Caco-2 (cell line): Measurements from ENCODE around the gene C9orf152. TPM values are rescaled to one million over a fixed set of nuclear protein-coding genes. Genes with fewer than 3 reads are reported as not detected.
A peak's percentile ranks its signal among the peaks of the same experiment; 100 is the strongest.

Experiments
- BruUV-seq: library from RNA; stranded (reverse); fragments of 400-500 nt; replicated peaks from 2 replicates; lab custom pipeline; 2021; lab: Mats Ljungman, UMichigan
- CTCF ChIA-PET: fragments of 300-600 bp; sonication (Branson Sonifier 250); formaldehyde crosslinking; loops from one replicate; lab custom pipeline; 2022; ENCODE audit warnings: antibody characterized with exemption; lab: Charles Lee
- POLR2A ChIA-PET: fragments of 300-600 bp; sonication (Branson Sonifier 250); formaldehyde crosslinking; loops from one replicate; lab custom pipeline; 2022; ENCODE audit warnings: antibody characterized with exemption; lab: Charles Lee
- DNase-seq, 2 experiments: peaks; one replicate each; pipeline versions ENCODE4 v3.0.0 to v3.0.0-alpha.2; 2020 to 2022
- H3K27me3 ChIP-seq: replicated peaks from 2 replicates; pipeline ENCODE4 v1.6.0; 2011; ENCODE audit warnings: low read length; ENCODE audit not compliant: control insufficient read depth, insufficient read depth
- H3K36me3 ChIP-seq: 2 replicates; pipeline ENCODE4 v1.5.1; 2011; ENCODE audit warnings: low read length; ENCODE audit not compliant: control insufficient read depth, insufficient read depth
- H3K4me1 ChIP-seq: fragments of 250-450 bp; sonication (Bioruptor Pico); 2 replicates; pipeline ENCODE4 v1.5.1; 2020; ENCODE audit warnings: mild to moderate bottlenecking
- H3K4me3 ChIP-seq: 2 replicates; pipeline ENCODE4 v1.5.1; 2011; ENCODE audit warnings: low read depth, mild to moderate bottlenecking, control low read depth, low read length
- H3K9me3 ChIP-seq: fragments of 250-450 bp; sonication (Bioruptor Pico); 2 replicates; pipeline ENCODE4 v1.5.1; 2020; ENCODE audit warnings: mild to moderate bottlenecking, moderate library complexity
- H3K27ac Mint-ChIP-seq: one replicate; pipeline ENCODE4 v1.8.0; 2022; ENCODE audit warnings: mixed read lengths; ENCODE audit not compliant: unreplicated experiment
- H3K27me3 Mint-ChIP-seq: one replicate; pipeline ENCODE4 v1.8.0; 2022; ENCODE audit warnings: mixed read lengths; ENCODE audit not compliant: insufficient read depth, unreplicated experiment
- H3K36me3 Mint-ChIP-seq: one replicate; pipeline ENCODE4 v1.8.0; 2022; ENCODE audit warnings: mild to moderate bottlenecking, mixed read lengths; ENCODE audit not compliant: insufficient read depth, unreplicated experiment
- H3K4me1 Mint-ChIP-seq: one replicate; pipeline ENCODE4 v1.8.0; 2022; ENCODE audit warnings: low read depth, mixed read lengths; ENCODE audit not compliant: unreplicated experiment
- H3K4me3 Mint-ChIP-seq: one replicate; pipeline ENCODE4 v1.8.0; 2022; ENCODE audit warnings: mild to moderate bottlenecking, moderate library complexity, mixed read lengths; ENCODE audit not compliant: unreplicated experiment
- H3K9me3 Mint-ChIP-seq: one replicate; pipeline ENCODE4 v1.8.0; 2022; ENCODE audit warnings: mixed read lengths; ENCODE audit not compliant: unreplicated experiment
- intact Hi-C: fragments of 100-400 bp; cut with micrococcal nuclease; formaldehyde crosslinking; loops from one replicate; pipeline ENCODE4 v1.10.0; 2022; ENCODE audit not compliant: unreplicated experiment
- total RNA-seq: library from RNA; stranded (reverse); gene quantifications from 2 replicates; pipeline ENCODE4 v1.2.3, GENCODE V29; 2022
- TF ChIP-seq, protein P1 (sequence below), 2 experiments: fragments of 200-600 bp in 1 of 2; IDR thresholded peaks; 1 replicate in 1 of 2; 2 replicates in 1 of 2; pipeline versions ENCODE4 v1.5.1 to v1.8.0; 2011 to 2022; ENCODE audit warnings: antibody characterized with exemption in 1 of 2, control low read depth in 1 of 2, inconsistent platforms in 1 of 2, low read depth in 1 of 2, low read length in 1 of 2, mild to moderate bottlenecking in 1 of 2, moderate library complexity in 1 of 2; ENCODE audit not compliant: insufficient read depth in 1 of 2, severe bottlenecking in 1 of 2, unreplicated experiment in 1 of 2

Gene C9orf152
- total RNA-seq, 1 experiment from 2014 or later: 0.36 TPM

DNA sequence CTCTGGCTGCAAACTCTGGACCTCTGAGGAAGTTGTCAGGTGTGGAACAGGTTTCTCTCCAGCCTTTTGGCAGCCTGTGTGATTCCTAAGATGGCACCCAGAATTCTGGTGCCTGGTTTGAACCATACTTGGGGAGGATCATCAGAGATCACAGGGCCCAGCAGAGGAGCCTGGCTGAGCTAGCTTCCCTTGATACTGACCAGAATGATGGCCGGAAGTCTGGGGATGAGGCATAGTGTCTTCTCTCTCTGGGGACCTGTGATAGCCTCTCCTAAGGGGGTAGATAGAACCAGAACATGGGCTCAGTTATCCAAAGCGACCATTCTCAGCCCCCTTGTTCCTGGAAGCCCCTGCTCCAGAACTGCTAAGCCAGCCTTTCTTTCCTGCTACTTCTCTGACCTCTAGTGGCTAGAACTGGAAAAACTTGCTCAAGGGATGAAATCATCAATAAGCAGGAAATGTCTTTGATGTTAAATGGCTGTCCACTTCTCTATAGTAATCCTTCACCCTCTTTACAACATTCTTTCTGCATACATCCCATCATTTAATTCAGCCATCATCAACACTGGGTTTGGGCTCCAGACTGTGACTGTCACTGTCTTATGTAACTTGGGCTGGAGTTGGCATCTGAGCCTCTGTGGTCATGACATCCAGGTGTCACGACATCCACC, 55.1 kb downstream of the C9orf152 start:
- no peaks in the 10 kb centered on the region for H3K9me3 Mint-ChIP-seq
- POLR2A ChIA-PET: no interaction called here
- no peak overlapping the region for H3K4me3 Mint-ChIP-seq
- H3K27ac Mint-ChIP-seq: peak overlapping the region; percentile 34
- TF ChIP-seq, protein P1, sequence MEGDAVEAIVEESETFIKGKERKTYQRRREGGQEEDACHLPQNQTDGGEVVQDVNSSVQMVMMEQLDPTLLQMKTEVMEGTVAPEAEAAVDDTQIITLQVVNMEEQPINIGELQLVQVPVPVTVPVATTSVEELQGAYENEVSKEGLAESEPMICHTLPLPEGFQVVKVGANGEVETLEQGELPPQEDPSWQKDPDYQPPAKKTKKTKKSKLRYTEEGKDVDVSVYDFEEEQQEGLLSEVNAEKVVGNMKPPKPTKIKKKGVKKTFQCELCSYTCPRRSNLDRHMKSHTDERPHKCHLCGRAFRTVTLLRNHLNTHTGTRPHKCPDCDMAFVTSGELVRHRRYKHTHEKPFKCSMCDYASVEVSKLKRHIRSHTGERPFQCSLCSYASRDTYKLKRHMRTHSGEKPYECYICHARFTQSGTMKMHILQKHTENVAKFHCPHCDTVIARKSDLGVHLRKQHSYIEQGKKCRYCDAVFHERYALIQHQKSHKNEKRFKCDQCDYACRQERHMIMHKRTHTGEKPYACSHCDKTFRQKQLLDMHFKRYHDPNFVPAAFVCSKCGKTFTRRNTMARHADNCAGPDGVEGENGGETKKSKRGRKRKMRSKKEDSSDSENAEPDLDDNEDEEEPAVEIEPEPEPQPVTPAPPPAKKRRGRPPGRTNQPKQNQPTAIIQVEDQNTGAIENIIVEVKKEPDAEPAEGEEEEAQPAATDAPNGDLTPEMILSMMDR (IDR thresholded peaks at IDR 0.05; ENCODE audit: insufficient read depth in 1 of 2, low read depth in 1 of 2, low read length in 1 of 2, severe bottlenecking in 1 of 2, unreplicated experiment in 1 of 2): peak; percentile 75 to 84
- H3K36me3 Mint-ChIP-seq: peaks cover 100% of the 10 kb centered on the region
- Histone ChIP-seq H3K9me3 (no peaks in the 10 kb centered on the region), H3K27me3 (no peaks in the 10 kb centered on the region), H3K4me1 (0 out of 2 replicates have a peak, but pooled peaks cover 1% of the 10 kb centered on the region), H3K4me3 (no peak overlapping the region), H3K36me3 (peaks cover 1% of the 10 kb centered on the region; the same call in 1 of the 2 replicates)
- CTCF ChIA-PET: interaction anchor here (0.5 to 1.0 kb wide), 4 partner anchors 25 to 1069 kb away, joined by 3 to 15 read pairs (median 3); no protein-coding TSS in a partner anchor
- intact Hi-C loops: loop anchor here (1.0 to 10.0 kb wide), 7 partner anchors 28 to 578 kb away; no protein-coding TSS in a partner anchor
- H3K4me1 Mint-ChIP-seq: peaks cover 56% of the 10 kb centered on the region
- DNase-seq: peak in 1 of 2 experiments; percentile 68
- no peaks in the 10 kb centered on the region for H3K27me3 Mint-ChIP-seq
- BruUV-seq: no TSS peak

Other genes starting within 250 kb of the C9orf152 start
- gene TXN, start 48.3 kb upstream of the C9orf152 start, total RNA-seq: 446 and 476 TPM in 2 replicates
- not detected in 2 replicates for gene TXNDC8, start 129.7 kb upstream of the C9orf152 start, total RNA-seq